Measurements from ENCODE around the gene PIN1.

DNA sequence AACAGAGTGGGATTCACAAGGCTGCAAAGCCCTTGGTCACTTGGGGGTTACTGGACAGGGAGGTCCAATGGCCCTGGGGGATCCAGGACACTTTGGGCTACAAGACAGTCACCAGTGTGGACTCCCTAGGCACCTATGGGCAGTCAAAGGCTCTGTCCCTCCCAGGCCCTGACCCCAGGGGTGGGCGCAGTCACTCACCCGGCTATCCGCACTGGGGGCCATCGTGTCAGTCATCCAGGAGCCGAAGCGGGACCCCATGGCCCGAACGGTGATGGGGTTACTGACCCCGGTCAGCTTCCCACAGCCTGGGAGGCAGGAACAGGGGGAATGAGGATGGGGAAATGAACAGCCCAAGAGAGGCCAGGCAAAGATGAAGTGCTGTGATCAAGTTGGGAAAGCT lies 21.5 kb downstream of the PIN1 start:
- TF ChIP-seq POLR2A (IDR thresholded peaks at IDR 0.05) = no peak
- TF ChIP-seq, protein P1, sequence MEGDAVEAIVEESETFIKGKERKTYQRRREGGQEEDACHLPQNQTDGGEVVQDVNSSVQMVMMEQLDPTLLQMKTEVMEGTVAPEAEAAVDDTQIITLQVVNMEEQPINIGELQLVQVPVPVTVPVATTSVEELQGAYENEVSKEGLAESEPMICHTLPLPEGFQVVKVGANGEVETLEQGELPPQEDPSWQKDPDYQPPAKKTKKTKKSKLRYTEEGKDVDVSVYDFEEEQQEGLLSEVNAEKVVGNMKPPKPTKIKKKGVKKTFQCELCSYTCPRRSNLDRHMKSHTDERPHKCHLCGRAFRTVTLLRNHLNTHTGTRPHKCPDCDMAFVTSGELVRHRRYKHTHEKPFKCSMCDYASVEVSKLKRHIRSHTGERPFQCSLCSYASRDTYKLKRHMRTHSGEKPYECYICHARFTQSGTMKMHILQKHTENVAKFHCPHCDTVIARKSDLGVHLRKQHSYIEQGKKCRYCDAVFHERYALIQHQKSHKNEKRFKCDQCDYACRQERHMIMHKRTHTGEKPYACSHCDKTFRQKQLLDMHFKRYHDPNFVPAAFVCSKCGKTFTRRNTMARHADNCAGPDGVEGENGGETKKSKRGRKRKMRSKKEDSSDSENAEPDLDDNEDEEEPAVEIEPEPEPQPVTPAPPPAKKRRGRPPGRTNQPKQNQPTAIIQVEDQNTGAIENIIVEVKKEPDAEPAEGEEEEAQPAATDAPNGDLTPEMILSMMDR (IDR thresholded peaks at IDR 0.05) = no peak
